OCI-LY7 (cell line): ENCODE data around the gene ANKFN1. TPM values are rescaled to one million over a fixed set of nuclear protein-coding genes. Genes with fewer than 3 reads are reported as not detected.

Experiments
- BruUV-seq: library from RNA; stranded (reverse); fragments of 400-500 nt; replicated peaks from 2 replicates; lab custom pipeline; 2021; lab: Mats Ljungman, UMichigan
- CTCF ChIA-PET: fragments of 300-600 bp; sonication (Branson Sonifier 250); formaldehyde crosslinking; loops from one replicate; lab custom pipeline; 2022; ENCODE audit warnings: antibody characterized with exemption; ENCODE audit not compliant: unreplicated experiment; lab: Charles Lee
- POLR2A ChIA-PET: fragments of 300-600 bp; sonication (Branson Sonifier 250); formaldehyde crosslinking; loops from one replicate; lab custom pipeline; 2022; ENCODE audit warnings: antibody characterized with exemption; lab: Charles Lee
- DNase-seq: peaks from one replicate; pipeline ENCODE4 v3.0.0-alpha.2; 2015; ENCODE audit warnings: low spot score
- H2AFZ ChIP-seq: fragments of 200-600 bp; sonication (generic), shearing (Covaris generic); 2 replicates; pipeline ENCODE4 v1.6.1; 2014; ENCODE audit warnings: mild to moderate bottlenecking, antibody characterized with exemption, low read length, moderate library complexity
- H3K27ac ChIP-seq: fragments of 200-600 bp; sonication (generic); 2 replicates; pipeline ENCODE4 v1.5.1; 2014; ENCODE audit warnings: mixed run types, low read depth, mild to moderate bottlenecking, moderate library complexity, low read length, inconsistent platforms; ENCODE audit not compliant: poor library complexity, severe bottlenecking
- H3K36me3 ChIP-seq: fragments of 200-600 bp; sonication (generic); 2 replicates; pipeline ENCODE4 v1.6.1; 2014; ENCODE audit warnings: mild to moderate bottlenecking, antibody characterized with exemption, low read length, moderate library complexity, mixed read lengths; ENCODE audit not compliant: insufficient read depth
- H3K4me1 ChIP-seq: fragments of 200-600 bp; sonication (generic); 2 replicates; pipeline ENCODE4 v1.5.1; 2014; ENCODE audit warnings: mild to moderate bottlenecking, low read length; ENCODE audit not compliant: insufficient read depth, poor library complexity, severe bottlenecking
- H3K4me2 ChIP-seq: fragments of 200-600 bp; sonication (generic); 2 replicates; pipeline ENCODE4 v1.6.1; 2014; ENCODE audit warnings: mild to moderate bottlenecking, low read length
- H3K4me3 ChIP-seq: fragments of 200-600 bp; sonication (generic); 2 replicates; pipeline ENCODE4 v1.5.1; 2014; ENCODE audit warnings: mild to moderate bottlenecking, low read depth, low read length; ENCODE audit not compliant: poor library complexity, severe bottlenecking
- H3K79me2 ChIP-seq: fragments of 200-600 bp; sonication (generic); 2 replicates; pipeline ENCODE4 v1.6.1; 2016; ENCODE audit warnings: low read depth, mild to moderate bottlenecking, low read length, moderate library complexity, mixed read lengths; ENCODE audit not compliant: insufficient read depth
- H3K9me2 ChIP-seq: fragments of 200-600 bp; sonication (generic); 2 replicates; pipeline ENCODE4 v1.6.1; 2016; ENCODE audit warnings: mild to moderate bottlenecking, low read length, mixed read lengths; ENCODE audit not compliant: insufficient read depth
- H3K9me3 ChIP-seq: fragments of 200-600 bp; sonication (generic); 2 replicates; pipeline ENCODE4 v1.6.1; 2014; ENCODE audit warnings: mild to moderate bottlenecking, mixed run types, low read length, mixed read lengths
- H4K20me1 ChIP-seq: fragments of 200-600 bp; sonication (generic); 2 replicates; pipeline ENCODE4 v1.6.1; 2014; ENCODE audit warnings: mild to moderate bottlenecking, antibody characterized with exemption, low read length, moderate library complexity, mixed read lengths; ENCODE audit not compliant: insufficient read depth
- EZH2phosphoT487 ChIP-seq: fragments of 200-600 bp; sonication (generic); IDR thresholded peaks from 2 replicates; pipeline ENCODE4 v1.6.1; 2018; ENCODE audit warnings: low read depth, borderline replicate concordance, mild to moderate bottlenecking, mixed run types, antibody characterized with exemption, low read length, moderate library complexity, mixed read lengths
- intact Hi-C: fragments of 100-400 bp; cut with micrococcal nuclease; formaldehyde crosslinking; loops from one replicate; pipeline ENCODE4 v1.10.0; 2022; ENCODE audit not compliant: unreplicated experiment
- total RNA-seq, 2 experiments: library from RNA; depleted of rRNA in 1 of 2; stranded (reverse); fragments of >200 nt in 1 of 2; shearing (Covaris generic) in 1 of 2; gene quantifications; 2 replicates each; pipeline ENCODE4 v1.2.3, GENCODE V29; 2014 to 2022
- TF ChIP-seq, protein P1 (sequence below): fragments of 200-600 bp; sonication (generic); conservative IDR thresholded peaks from 2 replicates; pipeline ENCODE4 v1.5.1; 2014; ENCODE audit warnings: mild to moderate bottlenecking, antibody characterized with exemption, low read length, moderate library complexity, mixed read lengths

Gene ANKFN1
- total RNA-seq, 2 experiments from 2014 or later = 0.67 TPM; not detected in 1

DNA sequence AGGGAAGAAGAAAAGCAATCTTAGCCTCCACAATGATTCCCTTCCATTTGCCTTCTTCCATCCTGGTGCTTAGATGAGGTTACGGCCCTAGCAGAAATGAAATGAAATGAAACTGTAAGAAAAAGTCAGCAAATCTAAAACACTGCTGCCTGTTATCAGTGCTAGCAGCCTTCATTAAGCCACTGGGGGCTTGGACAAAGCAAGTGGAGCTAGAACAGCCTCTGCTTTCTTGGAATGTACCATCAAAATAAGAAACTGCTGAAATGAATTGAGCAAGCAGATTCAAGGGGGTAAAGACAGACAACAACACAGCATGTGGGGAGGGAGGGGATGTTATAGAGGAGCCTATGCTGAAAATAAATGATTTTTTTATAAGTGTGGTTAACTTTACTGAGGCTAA lies 5.1 kb downstream of the ANKFN1 start:
- H3K27ac ChIP-seq = no peak overlapping the region
- no peak for DNase-seq
- H3K4me3 ChIP-seq = no peak overlapping the region
- H3K36me3 ChIP-seq = no peaks in the 10 kb centered on the region
- no peaks in the 10 kb centered on the region for H3K4me1 ChIP-seq
- no peaks in the 10 kb centered on the region for H4K20me1 ChIP-seq
- POLR2A ChIA-PET = no interaction called here
- intact Hi-C loops = no loop called here
- H3K4me2 ChIP-seq = no peak overlapping the region
- no peaks in the 10 kb centered on the region for H3K9me3 ChIP-seq
- BruUV-seq = no TSS peak
- no peaks in the 10 kb centered on the region for H3K9me2 ChIP-seq
- no peak overlapping the region for H2AFZ ChIP-seq
- CTCF ChIA-PET = no interaction called here
- H3K79me2 ChIP-seq = no peaks in the 10 kb centered on the region
- TF ChIP-seq EZH2phosphoT487 = no peak

DNA sequence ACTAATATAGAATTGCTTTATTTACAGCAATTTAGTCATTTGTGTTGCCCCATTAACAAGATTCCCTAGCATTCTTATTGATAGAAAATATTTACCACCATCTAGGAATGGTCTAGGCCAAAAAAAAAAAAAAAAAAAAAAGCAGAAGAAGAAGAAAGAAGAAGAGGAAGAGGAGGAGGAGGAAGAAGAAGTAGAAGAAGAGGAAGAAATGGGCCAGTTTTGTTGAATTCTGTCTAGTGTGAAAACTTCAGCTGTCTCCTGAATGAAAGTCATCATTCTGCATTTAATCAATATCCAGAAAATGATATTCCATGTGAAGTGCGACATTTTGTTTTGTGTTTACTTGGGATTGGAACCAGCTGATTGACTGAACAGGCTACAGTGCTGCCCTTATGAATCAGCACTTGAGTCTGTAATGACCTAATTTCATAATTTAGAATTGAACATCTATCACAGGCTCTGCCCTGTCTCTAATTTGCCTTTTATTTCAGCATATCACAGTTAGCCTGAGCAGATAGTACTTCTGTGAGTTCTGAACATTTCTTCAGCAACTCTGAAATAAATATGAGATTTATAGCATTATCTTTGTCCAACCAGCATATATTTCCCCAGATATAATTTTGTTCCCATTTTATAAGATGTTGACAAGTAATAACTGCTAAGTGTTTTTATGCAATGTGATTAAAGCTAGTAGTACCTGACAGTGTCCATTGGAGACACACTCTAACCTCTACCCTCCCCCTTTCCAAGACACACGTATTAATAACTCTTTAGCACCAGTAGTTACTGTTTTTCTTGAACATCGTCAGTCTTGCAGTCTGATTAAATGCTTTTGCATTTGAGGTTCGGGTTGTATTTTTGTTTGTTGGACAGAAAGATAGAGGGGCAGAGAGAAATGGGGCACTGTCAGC lies 5.9 kb downstream of the ANKFN1 start:
- intact Hi-C loops = no loop called here
- Histone ChIP-seq H3K9me3 (no peaks in the 10 kb centered on the region), H3K9me2 (no peaks in the 10 kb centered on the region), H2AFZ (no peak overlapping the region), H3K4me3 (no peak overlapping the region), H3K27ac (no peak overlapping the region), H4K20me1 (no peaks in the 10 kb centered on the region), H3K4me2 (no peak overlapping the region), H3K79me2 (no peaks in the 10 kb centered on the region), H3K36me3 (no peaks in the 10 kb centered on the region), H3K4me1 (no peaks in the 10 kb centered on the region)
- DNase-seq = no peak
- TF ChIP-seq, protein P1, sequence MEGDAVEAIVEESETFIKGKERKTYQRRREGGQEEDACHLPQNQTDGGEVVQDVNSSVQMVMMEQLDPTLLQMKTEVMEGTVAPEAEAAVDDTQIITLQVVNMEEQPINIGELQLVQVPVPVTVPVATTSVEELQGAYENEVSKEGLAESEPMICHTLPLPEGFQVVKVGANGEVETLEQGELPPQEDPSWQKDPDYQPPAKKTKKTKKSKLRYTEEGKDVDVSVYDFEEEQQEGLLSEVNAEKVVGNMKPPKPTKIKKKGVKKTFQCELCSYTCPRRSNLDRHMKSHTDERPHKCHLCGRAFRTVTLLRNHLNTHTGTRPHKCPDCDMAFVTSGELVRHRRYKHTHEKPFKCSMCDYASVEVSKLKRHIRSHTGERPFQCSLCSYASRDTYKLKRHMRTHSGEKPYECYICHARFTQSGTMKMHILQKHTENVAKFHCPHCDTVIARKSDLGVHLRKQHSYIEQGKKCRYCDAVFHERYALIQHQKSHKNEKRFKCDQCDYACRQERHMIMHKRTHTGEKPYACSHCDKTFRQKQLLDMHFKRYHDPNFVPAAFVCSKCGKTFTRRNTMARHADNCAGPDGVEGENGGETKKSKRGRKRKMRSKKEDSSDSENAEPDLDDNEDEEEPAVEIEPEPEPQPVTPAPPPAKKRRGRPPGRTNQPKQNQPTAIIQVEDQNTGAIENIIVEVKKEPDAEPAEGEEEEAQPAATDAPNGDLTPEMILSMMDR = no peak
- TF ChIP-seq EZH2phosphoT487 = no peak
- ChIA-PET POLR2A (interaction anchor here (1.3 kb wide), 1 partner anchor 7 kb away, joined by 4 read pairs; no protein-coding TSS in a partner anchor), CTCF (no interaction called here)
- no TSS peak for BruUV-seq

- CTCF ChIA-PET = no interaction called here
- POLR2A ChIA-PET = interaction anchor here (1.3 kb wide), 1 partner anchor 8 kb away, joined by 4 read pairs; no protein-coding TSS in a partner anchor
Observed at GRCh38 chr17:56159826-56160380, 6.6 kb downstream of the ANKFN1 start.

More at GRCh38 chr17:56159826-56160380, 6.6 kb downstream of the ANKFN1 start:
- no peaks in the 10 kb centered on the region for H3K79me2 ChIP-seq
- TF ChIP-seq EZH2phosphoT487 = no peak
- TF ChIP-seq, protein P1 = no peak
- no TSS peak for BruUV-seq
- intact Hi-C loops = no loop called here
- H2AFZ ChIP-seq = no peak overlapping the region
- H3K4me1 ChIP-seq = no peaks in the 10 kb centered on the region
- no peak for DNase-seq
- H4K20me1 ChIP-seq = no peaks in the 10 kb centered on the region
- no peak overlapping the region for H3K4me3 ChIP-seq
- no peaks in the 10 kb centered on the region for H3K9me2 ChIP-seq
- no peak overlapping the region for H3K4me2 ChIP-seq
- no peaks in the 10 kb centered on the region for H3K36me3 ChIP-seq
- no peak overlapping the region for H3K27ac ChIP-seq
- no peaks in the 10 kb centered on the region for H3K9me3 ChIP-seq
